GM12878 (cell line): ENCODE data around the gene TXNDC17.
"Not testable (repeated sequence)": the region's sequence is repeated elsewhere in the genome, so short reads cannot be mapped to it uniquely, and the experiment has no call there.

ENCODE experiments used
- EP300 ChIP-seq, 2 experiments: fragments of 150-350 bp in 1 of 2; IDR thresholded peaks; 2 replicates each; pipeline ENCODE4 v1.6.1; 2011 to 2012; ENCODE audit warnings: low read depth in 2 of 2, low read length in 2 of 2, borderline replicate concordance in 1 of 2, improper control_type of control experiment in 1 of 2, inconsistent platforms in 1 of 2; ENCODE audit not compliant: control insufficient read depth in 1 of 2
- ETV6 ChIP-seq, 2 experiments: fragments of 450-650 bp in 1 of 2; IDR thresholded peaks in 1 of 2; conservative IDR thresholded peaks in 1 of 2; 2 replicates each; pipeline ENCODE4 v1.6.1; 2014; ENCODE audit warnings: antibody characterized with exemption in 1 of 2, borderline replicate concordance in 1 of 2, low read depth in 1 of 2, mild to moderate bottlenecking in 1 of 2, moderate library complexity in 1 of 2
- MXI1 ChIP-seq: fragments of 150-350 bp; IDR thresholded peaks from 2 replicates; pipeline ENCODE4 v1.6.1; 2011; ENCODE audit warnings: low read depth, mild to moderate bottlenecking, inconsistent platforms, low read length, improper control_type of control experiment
- RAD51 ChIP-seq: fragments of 450-650 bp; IDR thresholded peaks from 2 replicates; pipeline ENCODE4 v1.6.1; 2016; ENCODE audit warnings: moderate library complexity, mild to moderate bottlenecking, inconsistent platforms
- SMC3 ChIP-seq: IDR thresholded peaks from 2 replicates; pipeline ENCODE4 v1.6.1; 2011; ENCODE audit warnings: low read length, improper control_type of control experiment, borderline replicate concordance
- TF ChIP-seq, protein P1 (sequence below), 3 experiments: IDR thresholded peaks in 2 of 3; conservative IDR thresholded peaks in 1 of 3; 2 replicates each; pipeline ENCODE4 v1.5.1; 2011; ENCODE audit warnings: low read depth in 3 of 3, low read length in 3 of 3, mild to moderate bottlenecking in 3 of 3, control low read depth in 2 of 3, moderate library complexity in 2 of 3, inconsistent platforms in 1 of 3, mixed read lengths in 1 of 3; ENCODE audit not compliant: control insufficient read depth in 2 of 3, insufficient read depth in 1 of 3; ENCODE audit errors: extremely low read depth in 1 of 3
- TF ChIP-seq, protein P2 (sequence below): IDR thresholded peaks from 2 replicates; pipeline ENCODE4 v1.6.1; 2012; ENCODE audit warnings: mild to moderate bottlenecking, low read depth, low read length

DNA sequence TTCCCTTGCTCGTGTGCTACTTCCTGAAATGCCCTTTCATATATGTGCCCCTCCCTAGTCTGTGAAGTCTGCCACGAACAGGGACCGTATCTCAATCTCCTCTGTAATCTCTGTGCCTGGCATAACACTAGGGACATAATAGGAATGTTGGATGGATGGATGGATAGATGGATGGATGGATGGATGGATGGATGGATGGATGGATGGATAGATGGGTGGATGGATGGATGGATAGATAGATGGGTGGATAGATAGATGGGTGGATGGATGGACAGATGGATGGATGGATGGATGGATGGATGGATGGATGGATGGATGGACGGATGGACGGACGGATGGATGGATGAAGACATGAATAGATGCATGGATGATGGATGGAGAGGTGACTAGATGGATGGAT, 51.1 kb downstream of the TXNDC17 start:
- TF ChIP-seq ETV6 (conservative IDR thresholded peaks at IDR 0.05 in 1 of 2, IDR thresholded peaks at IDR 0.05 in 1 of 2; ENCODE audit: borderline replicate concordance in 1 of 2, low read depth in 1 of 2); MXI1; SMC3; RAD51; EP300 (IDR thresholded peaks at IDR 0.05; ENCODE audit: borderline replicate concordance in 1 of 2, control insufficient read depth in 1 of 2, low read depth in 2 of 2, low read length in 2 of 2): not testable (repeated sequence)
- TF ChIP-seq, protein P1, sequence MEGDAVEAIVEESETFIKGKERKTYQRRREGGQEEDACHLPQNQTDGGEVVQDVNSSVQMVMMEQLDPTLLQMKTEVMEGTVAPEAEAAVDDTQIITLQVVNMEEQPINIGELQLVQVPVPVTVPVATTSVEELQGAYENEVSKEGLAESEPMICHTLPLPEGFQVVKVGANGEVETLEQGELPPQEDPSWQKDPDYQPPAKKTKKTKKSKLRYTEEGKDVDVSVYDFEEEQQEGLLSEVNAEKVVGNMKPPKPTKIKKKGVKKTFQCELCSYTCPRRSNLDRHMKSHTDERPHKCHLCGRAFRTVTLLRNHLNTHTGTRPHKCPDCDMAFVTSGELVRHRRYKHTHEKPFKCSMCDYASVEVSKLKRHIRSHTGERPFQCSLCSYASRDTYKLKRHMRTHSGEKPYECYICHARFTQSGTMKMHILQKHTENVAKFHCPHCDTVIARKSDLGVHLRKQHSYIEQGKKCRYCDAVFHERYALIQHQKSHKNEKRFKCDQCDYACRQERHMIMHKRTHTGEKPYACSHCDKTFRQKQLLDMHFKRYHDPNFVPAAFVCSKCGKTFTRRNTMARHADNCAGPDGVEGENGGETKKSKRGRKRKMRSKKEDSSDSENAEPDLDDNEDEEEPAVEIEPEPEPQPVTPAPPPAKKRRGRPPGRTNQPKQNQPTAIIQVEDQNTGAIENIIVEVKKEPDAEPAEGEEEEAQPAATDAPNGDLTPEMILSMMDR (IDR thresholded peaks at IDR 0.05 in 2 of 3, conservative IDR thresholded peaks at IDR 0.05 in 1 of 3; ENCODE audit: control insufficient read depth in 2 of 3, extremely low read depth in 1 of 3, insufficient read depth in 1 of 3, low read depth in 3 of 3, low read length in 3 of 3): not testable (repeated sequence)
- TF ChIP-seq, protein P2, sequence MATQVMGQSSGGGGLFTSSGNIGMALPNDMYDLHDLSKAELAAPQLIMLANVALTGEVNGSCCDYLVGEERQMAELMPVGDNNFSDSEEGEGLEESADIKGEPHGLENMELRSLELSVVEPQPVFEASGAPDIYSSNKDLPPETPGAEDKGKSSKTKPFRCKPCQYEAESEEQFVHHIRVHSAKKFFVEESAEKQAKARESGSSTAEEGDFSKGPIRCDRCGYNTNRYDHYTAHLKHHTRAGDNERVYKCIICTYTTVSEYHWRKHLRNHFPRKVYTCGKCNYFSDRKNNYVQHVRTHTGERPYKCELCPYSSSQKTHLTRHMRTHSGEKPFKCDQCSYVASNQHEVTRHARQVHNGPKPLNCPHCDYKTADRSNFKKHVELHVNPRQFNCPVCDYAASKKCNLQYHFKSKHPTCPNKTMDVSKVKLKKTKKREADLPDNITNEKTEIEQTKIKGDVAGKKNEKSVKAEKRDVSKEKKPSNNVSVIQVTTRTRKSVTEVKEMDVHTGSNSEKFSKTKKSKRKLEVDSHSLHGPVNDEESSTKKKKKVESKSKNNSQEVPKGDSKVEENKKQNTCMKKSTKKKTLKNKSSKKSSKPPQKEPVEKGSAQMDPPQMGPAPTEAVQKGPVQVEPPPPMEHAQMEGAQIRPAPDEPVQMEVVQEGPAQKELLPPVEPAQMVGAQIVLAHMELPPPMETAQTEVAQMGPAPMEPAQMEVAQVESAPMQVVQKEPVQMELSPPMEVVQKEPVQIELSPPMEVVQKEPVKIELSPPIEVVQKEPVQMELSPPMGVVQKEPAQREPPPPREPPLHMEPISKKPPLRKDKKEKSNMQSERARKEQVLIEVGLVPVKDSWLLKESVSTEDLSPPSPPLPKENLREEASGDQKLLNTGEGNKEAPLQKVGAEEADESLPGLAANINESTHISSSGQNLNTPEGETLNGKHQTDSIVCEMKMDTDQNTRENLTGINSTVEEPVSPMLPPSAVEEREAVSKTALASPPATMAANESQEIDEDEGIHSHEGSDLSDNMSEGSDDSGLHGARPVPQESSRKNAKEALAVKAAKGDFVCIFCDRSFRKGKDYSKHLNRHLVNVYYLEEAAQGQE: not testable (repeated sequence)
